Erythroblast (primary cell): Measurements from ENCODE around the gene CDKN1B.

ENCODE experiments used
- GATA1 ChIP-seq: IDR thresholded peaks from 2 replicates; pipeline ENCODE4 v1.6.1; 2011; ENCODE audit warnings: low read depth, mild to moderate bottlenecking, control low read depth, low read length, moderate library complexity
- POLR2A ChIP-seq: IDR thresholded peaks from 2 replicates; pipeline ENCODE4 v1.6.1; 2011; ENCODE audit warnings: mild to moderate bottlenecking, low read length

- no peak for TF ChIP-seq POLR2A
- no peak for TF ChIP-seq GATA1
These were observed 36.0 kb upstream of the CDKN1B start for GRCh38 chr12:12681061-12681765.
